GM21360 (cell line): ENCODE data around the gene ASXL2.
"Not testable (repeated sequence)": the region's sequence is repeated elsewhere in the genome, so short reads cannot be mapped to it uniquely, and the experiment has no call there.

Source experiments
- ATAC-seq: cut with Tn5 transposase; IDR thresholded peaks from one replicate; pipeline ENCODE4 v1.9.1; 2021; ENCODE audit warnings: mild to moderate bottlenecking, moderate library complexity; ENCODE audit not compliant: unreplicated experiment

The ASXL2 gene

GRCh38 chr2:25838152-25838756, 40.0 kb downstream of the ASXL2 start:
- ATAC-seq, result no peak

GRCh38 chr2:25835906-25836305, 42.4 kb downstream of the ASXL2 start:
- no peak for ATAC-seq

GRCh38 chr2:25833566-25833965, 44.7 kb downstream of the ASXL2 start:
- no peak for ATAC-seq

- ATAC-seq, result no peak
Observed at GRCh38 chr2:25832897-25833296, 45.4 kb downstream of the ASXL2 start.

GRCh38 chr2:25831746-25832449, 46.4 kb downstream of the ASXL2 start:
- no peak for ATAC-seq

GRCh38 chr2:25829828-25830227, 48.5 kb downstream of the ASXL2 start:
- no peak for ATAC-seq

GRCh38 chr2:25829377-25829704, 48.9 kb downstream of the ASXL2 start:
- ATAC-seq, result no peak

- ATAC-seq, result not testable (repeated sequence)
Observed at GRCh38 chr2:25828532-25829376, 49.5 kb downstream of the ASXL2 start.

- no peak for ATAC-seq
Observed at GRCh38 chr2:25825238-25825637, 53.0 kb downstream of the ASXL2 start.

GRCh38 chr2:25824718-25825117, 53.6 kb downstream of the ASXL2 start:
- no peak for ATAC-seq

GRCh38 chr2:25824216-25824615, 54.1 kb downstream of the ASXL2 start:
- ATAC-seq, result no peak

GRCh38 chr2:25822190-25823117, 55.8 kb downstream of the ASXL2 start:
- ATAC-seq, result no peak

GRCh38 chr2:25821225-25822056, 56.8 kb downstream of the ASXL2 start:
- no peak for ATAC-seq

GRCh38 chr2:25819597-25820039, 58.7 kb downstream of the ASXL2 start:
- ATAC-seq, result no peak

- peak; percentile 49 for ATAC-seq
Observed at GRCh38 chr2:25817630-25818029, 60.7 kb downstream of the ASXL2 start.

GRCh38 chr2:25817006-25817405, 61.3 kb downstream of the ASXL2 start:
- no peak for ATAC-seq

GRCh38 chr2:25816249-25816648, 62.0 kb downstream of the ASXL2 start:
- ATAC-seq, result no peak

- no peak for ATAC-seq
Observed at GRCh38 chr2:25814681-25815080, 63.6 kb downstream of the ASXL2 start.

- ATAC-seq, result no peak
Observed at GRCh38 chr2:25810428-25810827, 67.9 kb downstream of the ASXL2 start.

GRCh38 chr2:25809646-25810045, 68.6 kb downstream of the ASXL2 start:
- ATAC-seq, result no peak
